Gastroesophageal sphincter (tissue), 3 donors: ENCODE measurements around the gene LGALS3BP.

Experiments used
- CTCF ChIP-seq, 4 experiments: fragments of 200-600 bp in 2 of 4; fragments of 450-650 bp in 2 of 4; sonication (generic) in 1 of 4; IDR thresholded peaks; one replicate each; pipeline ENCODE4 v1.5.1; 2017 to 2019; ENCODE audit warnings: antibody characterized with exemption in 4 of 4, mild to moderate bottlenecking in 2 of 4, moderate library complexity in 2 of 4
- POLR2A ChIP-seq, 2 donors: fragments of 450-650 bp; IDR thresholded peaks; one replicate each; pipeline ENCODE4 v1.6.1; 2017; ENCODE audit warnings: antibody characterized with exemption in 2 of 2, mild to moderate bottlenecking in 2 of 2, moderate library complexity in 1 of 2
- POLR2AphosphoS5 ChIP-seq: sonication (generic); formaldehyde crosslinking; IDR thresholded peaks from one replicate; pipeline ENCODE4 v1.6.1; 2017; ENCODE audit warnings: antibody characterized with exemption

GRCh38 chr17:78966910-78967600, 12.7 kb downstream of the LGALS3BP start:
- TF ChIP-seq CTCF (IDR thresholded peaks at IDR 0.05) (no peak), POLR2A (IDR thresholded peaks at IDR 0.05) (no peak), POLR2AphosphoS5 (no peak)
